GM20000 (cell line): ENCODE measurements around the gene PLIN4.

Source experiments
- DNase-seq: peaks from one replicate; pipeline ENCODE4 v3.0.0; 2012; ENCODE audit warnings: low spot score
- CTCF ChIP-seq: IDR thresholded peaks from 2 replicates; pipeline ENCODE4 v1.5.1; 2012; ENCODE audit warnings: mild to moderate bottlenecking, control low read depth; ENCODE audit errors: extremely low read depth, missing control alignments

Gene PLIN4

GRCh38 chr19:4521888-4522242 lies 3.6 kb upstream of the PLIN4 start:
- TF ChIP-seq CTCF, result no peak

GRCh38 chr19:4521170-4521887 lies 3.0 kb upstream of the PLIN4 start:
- TF ChIP-seq CTCF, result no peak
- DNase-seq, result no peak

More at GRCh38 chr19:4521888-4522242, 3.6 kb upstream of the PLIN4 start:
- DNase-seq, result no peak

- TF ChIP-seq CTCF, result no peak
- no peak for DNase-seq
Measured at GRCh38 chr19:4519521-4520277, 1.4 kb upstream of the PLIN4 start.

GRCh38 chr19:4519172-4519496 lies 848 bp upstream of the PLIN4 start:
- DNase-seq, result no peak
- TF ChIP-seq CTCF, result no peak

GRCh38 chr19:4517451-4518057 lies 732 bp downstream of the PLIN4 start:
- no peak for TF ChIP-seq CTCF
- DNase-seq, result no peak

- no peak for TF ChIP-seq CTCF
- no peak for DNase-seq
Measured at GRCh38 chr19:4516939-4517300, 1.4 kb downstream of the PLIN4 start.

- DNase-seq, result no peak
Measured at GRCh38 chr19:4516199-4516938, 1.9 kb downstream of the PLIN4 start.

More at GRCh38 chr19:4516199-4516938, 1.9 kb downstream of the PLIN4 start:
- no peak for TF ChIP-seq CTCF
